GM23338 (cell line): Measurements from ENCODE around the gene SFT2D1. TPM values are rescaled to one million over a fixed set of nuclear protein-coding genes. Genes with fewer than 3 reads are reported as not detected.

Source experiments
- ATAC-seq: fragments of 200-7000 bp; cut with Tn5 transposase; 3 replicates; pipeline ENCODE4 v1.9.1; 2020
- DNase-seq: peaks from one replicate; pipeline ENCODE4 v3.0.0-alpha.2; 2015; ENCODE audit warnings: low spot score
- H2AFZ ChIP-seq: fragments of 200-600 bp; sonication (generic); 2 replicates; pipeline ENCODE4 v1.8.0; 2016; ENCODE audit warnings: antibody characterized with exemption, mild to moderate bottlenecking, moderate library complexity
- H3F3A ChIP-seq: fragments of 200-600 bp; sonication (generic); replicated peaks from 2 replicates; pipeline ENCODE4 v1.8.0; 2017; ENCODE audit warnings: antibody characterized with exemption, mixed run types, low read depth
- H3K27ac ChIP-seq: fragments of 200-600 bp; sonication (generic); 2 replicates; pipeline ENCODE4 v1.6.1; 2016; ENCODE audit warnings: low read depth
- H3K27me3 ChIP-seq: fragments of 200-600 bp; sonication (generic); 2 replicates; pipeline ENCODE4 v1.8.0; 2016; ENCODE audit warnings: mild to moderate bottlenecking, mixed run types, moderate library complexity; ENCODE audit not compliant: insufficient read depth
- H3K36me3 ChIP-seq: fragments of 200-600 bp; sonication (generic); 2 replicates; pipeline ENCODE4 v1.8.0; 2016; ENCODE audit warnings: mild to moderate bottlenecking; ENCODE audit not compliant: insufficient read depth
- H3K4me1 ChIP-seq: fragments of 200-600 bp; sonication (generic); 2 replicates; pipeline ENCODE4 v1.8.0; 2016; ENCODE audit warnings: mild to moderate bottlenecking, moderate library complexity; ENCODE audit not compliant: insufficient read depth
- H3K4me2 ChIP-seq: fragments of 200-600 bp; sonication (generic); 2 replicates; pipeline ENCODE4 v1.7.1; 2017; ENCODE audit warnings: mixed run types
- H3K4me3 ChIP-seq: fragments of 200-600 bp; sonication (generic); 2 replicates; pipeline ENCODE4 v1.6.1; 2016; ENCODE audit warnings: mixed run types
- H3K79me2 ChIP-seq: fragments of 200-600 bp; sonication (generic); replicated peaks from 2 replicates; pipeline ENCODE4 v1.8.0; 2017; ENCODE audit warnings: mild to moderate bottlenecking; ENCODE audit not compliant: insufficient read depth
- H3K9me2 ChIP-seq: fragments of 200-600 bp; sonication (generic); 2 replicates; pipeline ENCODE4 v1.8.0; 2017; ENCODE audit not compliant: insufficient read depth
- H4K20me1 ChIP-seq: fragments of 200-600 bp; sonication (generic); replicated peaks from 2 replicates; pipeline ENCODE4 v1.8.0; 2017; ENCODE audit warnings: mild to moderate bottlenecking; ENCODE audit not compliant: insufficient read depth
- H3K27ac Mint-ChIP-seq: 2 replicates; pipeline ENCODE4 v1.8.0; 2020; ENCODE audit warnings: inconsistent platforms, mild to moderate bottlenecking, moderate library complexity, mixed read lengths
- H3K27me3 Mint-ChIP-seq: 3 replicates; pipeline ENCODE4 v1.8.0; 2022; ENCODE audit warnings: low read depth, mild to moderate bottlenecking, moderate library complexity, mixed read lengths, inconsistent platforms; ENCODE audit not compliant: insufficient read depth, poor library complexity
- H3K36me3 Mint-ChIP-seq: 3 replicates; pipeline ENCODE4 v1.8.0; 2021; ENCODE audit warnings: low read depth, mild to moderate bottlenecking, inconsistent platforms, moderate library complexity, mixed read lengths
- H3K4me1 Mint-ChIP-seq: 3 replicates; pipeline ENCODE4 v1.8.0; 2020; ENCODE audit warnings: mild to moderate bottlenecking, inconsistent platforms, mixed read lengths
- H3K4me3 Mint-ChIP-seq: 3 replicates; pipeline ENCODE4 v1.8.0; 2021; ENCODE audit warnings: moderate library complexity, mild to moderate bottlenecking, inconsistent platforms, mixed read lengths
- H3K9me3 Mint-ChIP-seq: 3 replicates; pipeline ENCODE4 v1.8.0; 2020; ENCODE audit warnings: moderate library complexity, mild to moderate bottlenecking, inconsistent platforms, mixed read lengths
- CREB1 ChIP-seq: fragments of 250-450 bp; sonication (Bioruptor Pico); IDR thresholded peaks from 2 replicates; pipeline ENCODE4 v1.5.0; 2020; ENCODE audit warnings: low read depth, mild to moderate bottlenecking, moderate library complexity
- EZH2 ChIP-seq: fragments of 200-600 bp; sonication (generic); IDR thresholded peaks from one replicate; pipeline ENCODE4 v1.8.0; 2017; ENCODE audit warnings: antibody characterized with exemption, mild to moderate bottlenecking, low read depth; ENCODE audit not compliant: unreplicated experiment
- EZH2phosphoT487 ChIP-seq: fragments of 200-600 bp; sonication (generic); IDR thresholded peaks from one replicate; pipeline ENCODE4 v1.8.1; 2018; ENCODE audit warnings: antibody characterized with exemption; ENCODE audit not compliant: unreplicated experiment
- JUNB ChIP-seq: IDR thresholded peaks from one replicate; pipeline ENCODE4 v1.6.1; 2016; ENCODE audit warnings: antibody characterized with exemption; ENCODE audit not compliant: unreplicated experiment
- NANOG ChIP-seq: IDR thresholded peaks from 2 replicates; pipeline ENCODE4 v1.6.1; 2016; ENCODE audit warnings: antibody characterized with exemption, borderline replicate concordance
- POLR2AphosphoS5 ChIP-seq: IDR thresholded peaks from 2 replicates; pipeline ENCODE4 v1.6.1; 2016; ENCODE audit warnings: antibody characterized with exemption, low read depth
- STAT1 ChIP-seq: IDR thresholded peaks from one replicate; pipeline ENCODE4 v1.6.1; 2016; ENCODE audit warnings: antibody characterized with exemption; ENCODE audit not compliant: unreplicated experiment
- ZNF114 ChIP-seq: fragments of 250-450 bp; sonication (Bioruptor Pico); IDR thresholded peaks from 2 replicates; pipeline ENCODE4 v1.5.0; 2020; ENCODE audit warnings: mild to moderate bottlenecking, moderate library complexity
- ZNF331 ChIP-seq: fragments of 250-450 bp; sonication (Bioruptor Pico); IDR thresholded peaks from 2 replicates; pipeline ENCODE4 v1.5.0; 2020; ENCODE audit warnings: low read depth, mild to moderate bottlenecking, moderate library complexity
- polyA plus RNA-seq: library from polyadenylated mRNA; unstranded; fragments of >200 nt; fragmentation: Nextera tagmentation; extraction: Ambion mirVana; gene quantifications from 2 replicates; pipeline ENCODE4 v1.2.1, GENCODE V29; 2016
- total RNA-seq: library from RNA; depleted of rRNA; stranded (reverse); fragments of >200 nt; shearing (Covaris generic); gene quantifications from 2 replicates; pipeline ENCODE4 v1.2.3, GENCODE V29; 2014
- TF ChIP-seq, protein P1 (sequence below): IDR thresholded peaks from one replicate; pipeline ENCODE4 v1.6.1; 2018; ENCODE audit warnings: antibody characterized with exemption; ENCODE audit not compliant: unreplicated experiment
- TF ChIP-seq, protein P2 (sequence below): IDR thresholded peaks from 2 replicates; pipeline ENCODE4 v1.6.1; 2016; ENCODE audit warnings: antibody characterized with exemption
- TF ChIP-seq, protein P3 (sequence below), 2 experiments: fragments of 200-600 bp in 1 of 2; sonication (generic) in 1 of 2; conservative IDR thresholded peaks; 2 replicates each; pipeline versions ENCODE4 v1.5.1 to v1.6.1; 2016 to 2017; ENCODE audit warnings: antibody characterized with exemption in 2 of 2, low read depth in 2 of 2, mild to moderate bottlenecking in 2 of 2, moderate library complexity in 1 of 2
- TF ChIP-seq, protein P4 (sequence below): fragments of 250-450 bp; sonication (Bioruptor Pico); IDR thresholded peaks from 2 replicates; pipeline ENCODE4 v1.5.0; 2020; ENCODE audit warnings: mild to moderate bottlenecking, moderate library complexity

SFT2D1 gene
- total and polyA plus RNA-seq, 2 experiments from 2014 or later, result 74.7 to 120 TPM

DNA sequence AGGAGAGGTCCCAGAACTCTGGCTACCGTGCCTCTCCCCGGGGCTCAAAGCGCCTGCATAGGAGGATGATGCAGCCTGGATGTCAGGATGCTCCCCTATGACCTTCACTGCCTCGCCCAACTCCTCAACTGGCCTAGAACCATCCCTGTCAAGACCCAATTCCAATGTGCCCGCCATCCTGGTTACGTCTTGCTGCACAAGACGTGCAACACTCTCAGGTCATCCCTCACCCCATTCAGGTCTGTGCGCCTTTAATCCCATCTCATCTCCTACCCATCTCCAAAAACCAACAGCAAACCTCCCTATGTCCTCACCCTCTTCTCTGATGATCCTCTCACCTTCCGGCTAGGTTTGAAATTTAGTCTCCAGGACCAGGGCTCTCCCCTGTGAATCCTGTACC, 3.5 kb downstream of the SFT2D1 start:
- Mint-ChIP-seq H3K9me3 (no peaks in the 10 kb centered on the region; the same call in 2 of the 3 replicates), H3K36me3 (peaks cover 17% of the 10 kb centered on the region), H3K4me3 (no peak overlapping the region), H3K27ac (no peak overlapping the region), H3K27me3 (peaks cover 6% of the 10 kb centered on the region), H3K4me1 (peaks cover 18% of the 10 kb centered on the region)
- peaks cover 53% of the 10 kb centered on the region for H4K20me1 ChIP-seq
- no peak for ATAC-seq
- H3K27me3 ChIP-seq, result no peaks in the 10 kb centered on the region
- no peak overlapping the region for H2AFZ ChIP-seq
- H3K4me3 ChIP-seq, result no peak overlapping the region
- H3K4me1 ChIP-seq, result peaks cover 24% of the 10 kb centered on the region
- H3K9me2 ChIP-seq, result no peaks in the 10 kb centered on the region
- H3F3A ChIP-seq, result no peaks in the 10 kb centered on the region
- H3K27ac ChIP-seq, result 0 out of 2 replicates have a peak overlapping the region, but pooled peaks have one; percentile 9
- H3K36me3 ChIP-seq, result no peaks in the 10 kb centered on the region
- H3K4me2 ChIP-seq, result no peak overlapping the region
- peaks cover 93% of the 10 kb centered on the region for H3K79me2 ChIP-seq
- TF ChIP-seq ZNF114 (CRISPR knock-in tag), result no peak
- TF ChIP-seq, protein P1, sequence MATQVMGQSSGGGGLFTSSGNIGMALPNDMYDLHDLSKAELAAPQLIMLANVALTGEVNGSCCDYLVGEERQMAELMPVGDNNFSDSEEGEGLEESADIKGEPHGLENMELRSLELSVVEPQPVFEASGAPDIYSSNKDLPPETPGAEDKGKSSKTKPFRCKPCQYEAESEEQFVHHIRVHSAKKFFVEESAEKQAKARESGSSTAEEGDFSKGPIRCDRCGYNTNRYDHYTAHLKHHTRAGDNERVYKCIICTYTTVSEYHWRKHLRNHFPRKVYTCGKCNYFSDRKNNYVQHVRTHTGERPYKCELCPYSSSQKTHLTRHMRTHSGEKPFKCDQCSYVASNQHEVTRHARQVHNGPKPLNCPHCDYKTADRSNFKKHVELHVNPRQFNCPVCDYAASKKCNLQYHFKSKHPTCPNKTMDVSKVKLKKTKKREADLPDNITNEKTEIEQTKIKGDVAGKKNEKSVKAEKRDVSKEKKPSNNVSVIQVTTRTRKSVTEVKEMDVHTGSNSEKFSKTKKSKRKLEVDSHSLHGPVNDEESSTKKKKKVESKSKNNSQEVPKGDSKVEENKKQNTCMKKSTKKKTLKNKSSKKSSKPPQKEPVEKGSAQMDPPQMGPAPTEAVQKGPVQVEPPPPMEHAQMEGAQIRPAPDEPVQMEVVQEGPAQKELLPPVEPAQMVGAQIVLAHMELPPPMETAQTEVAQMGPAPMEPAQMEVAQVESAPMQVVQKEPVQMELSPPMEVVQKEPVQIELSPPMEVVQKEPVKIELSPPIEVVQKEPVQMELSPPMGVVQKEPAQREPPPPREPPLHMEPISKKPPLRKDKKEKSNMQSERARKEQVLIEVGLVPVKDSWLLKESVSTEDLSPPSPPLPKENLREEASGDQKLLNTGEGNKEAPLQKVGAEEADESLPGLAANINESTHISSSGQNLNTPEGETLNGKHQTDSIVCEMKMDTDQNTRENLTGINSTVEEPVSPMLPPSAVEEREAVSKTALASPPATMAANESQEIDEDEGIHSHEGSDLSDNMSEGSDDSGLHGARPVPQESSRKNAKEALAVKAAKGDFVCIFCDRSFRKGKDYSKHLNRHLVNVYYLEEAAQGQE, result no peak
- no peak for TF ChIP-seq EZH2phosphoT487
- no peak for TF ChIP-seq JUNB
- TF ChIP-seq, protein P2, sequence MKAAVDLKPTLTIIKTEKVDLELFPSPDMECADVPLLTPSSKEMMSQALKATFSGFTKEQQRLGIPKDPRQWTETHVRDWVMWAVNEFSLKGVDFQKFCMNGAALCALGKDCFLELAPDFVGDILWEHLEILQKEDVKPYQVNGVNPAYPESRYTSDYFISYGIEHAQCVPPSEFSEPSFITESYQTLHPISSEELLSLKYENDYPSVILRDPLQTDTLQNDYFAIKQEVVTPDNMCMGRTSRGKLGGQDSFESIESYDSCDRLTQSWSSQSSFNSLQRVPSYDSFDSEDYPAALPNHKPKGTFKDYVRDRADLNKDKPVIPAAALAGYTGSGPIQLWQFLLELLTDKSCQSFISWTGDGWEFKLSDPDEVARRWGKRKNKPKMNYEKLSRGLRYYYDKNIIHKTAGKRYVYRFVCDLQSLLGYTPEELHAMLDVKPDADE, result no peak
- TF ChIP-seq, protein P3, sequence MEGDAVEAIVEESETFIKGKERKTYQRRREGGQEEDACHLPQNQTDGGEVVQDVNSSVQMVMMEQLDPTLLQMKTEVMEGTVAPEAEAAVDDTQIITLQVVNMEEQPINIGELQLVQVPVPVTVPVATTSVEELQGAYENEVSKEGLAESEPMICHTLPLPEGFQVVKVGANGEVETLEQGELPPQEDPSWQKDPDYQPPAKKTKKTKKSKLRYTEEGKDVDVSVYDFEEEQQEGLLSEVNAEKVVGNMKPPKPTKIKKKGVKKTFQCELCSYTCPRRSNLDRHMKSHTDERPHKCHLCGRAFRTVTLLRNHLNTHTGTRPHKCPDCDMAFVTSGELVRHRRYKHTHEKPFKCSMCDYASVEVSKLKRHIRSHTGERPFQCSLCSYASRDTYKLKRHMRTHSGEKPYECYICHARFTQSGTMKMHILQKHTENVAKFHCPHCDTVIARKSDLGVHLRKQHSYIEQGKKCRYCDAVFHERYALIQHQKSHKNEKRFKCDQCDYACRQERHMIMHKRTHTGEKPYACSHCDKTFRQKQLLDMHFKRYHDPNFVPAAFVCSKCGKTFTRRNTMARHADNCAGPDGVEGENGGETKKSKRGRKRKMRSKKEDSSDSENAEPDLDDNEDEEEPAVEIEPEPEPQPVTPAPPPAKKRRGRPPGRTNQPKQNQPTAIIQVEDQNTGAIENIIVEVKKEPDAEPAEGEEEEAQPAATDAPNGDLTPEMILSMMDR (conservative IDR thresholded peaks at IDR 0.05; ENCODE audit: low read depth in 2 of 2), result no peak
- TF ChIP-seq EZH2, result no peak
- TF ChIP-seq CREB1, result no peak
- TF ChIP-seq, protein P4, sequence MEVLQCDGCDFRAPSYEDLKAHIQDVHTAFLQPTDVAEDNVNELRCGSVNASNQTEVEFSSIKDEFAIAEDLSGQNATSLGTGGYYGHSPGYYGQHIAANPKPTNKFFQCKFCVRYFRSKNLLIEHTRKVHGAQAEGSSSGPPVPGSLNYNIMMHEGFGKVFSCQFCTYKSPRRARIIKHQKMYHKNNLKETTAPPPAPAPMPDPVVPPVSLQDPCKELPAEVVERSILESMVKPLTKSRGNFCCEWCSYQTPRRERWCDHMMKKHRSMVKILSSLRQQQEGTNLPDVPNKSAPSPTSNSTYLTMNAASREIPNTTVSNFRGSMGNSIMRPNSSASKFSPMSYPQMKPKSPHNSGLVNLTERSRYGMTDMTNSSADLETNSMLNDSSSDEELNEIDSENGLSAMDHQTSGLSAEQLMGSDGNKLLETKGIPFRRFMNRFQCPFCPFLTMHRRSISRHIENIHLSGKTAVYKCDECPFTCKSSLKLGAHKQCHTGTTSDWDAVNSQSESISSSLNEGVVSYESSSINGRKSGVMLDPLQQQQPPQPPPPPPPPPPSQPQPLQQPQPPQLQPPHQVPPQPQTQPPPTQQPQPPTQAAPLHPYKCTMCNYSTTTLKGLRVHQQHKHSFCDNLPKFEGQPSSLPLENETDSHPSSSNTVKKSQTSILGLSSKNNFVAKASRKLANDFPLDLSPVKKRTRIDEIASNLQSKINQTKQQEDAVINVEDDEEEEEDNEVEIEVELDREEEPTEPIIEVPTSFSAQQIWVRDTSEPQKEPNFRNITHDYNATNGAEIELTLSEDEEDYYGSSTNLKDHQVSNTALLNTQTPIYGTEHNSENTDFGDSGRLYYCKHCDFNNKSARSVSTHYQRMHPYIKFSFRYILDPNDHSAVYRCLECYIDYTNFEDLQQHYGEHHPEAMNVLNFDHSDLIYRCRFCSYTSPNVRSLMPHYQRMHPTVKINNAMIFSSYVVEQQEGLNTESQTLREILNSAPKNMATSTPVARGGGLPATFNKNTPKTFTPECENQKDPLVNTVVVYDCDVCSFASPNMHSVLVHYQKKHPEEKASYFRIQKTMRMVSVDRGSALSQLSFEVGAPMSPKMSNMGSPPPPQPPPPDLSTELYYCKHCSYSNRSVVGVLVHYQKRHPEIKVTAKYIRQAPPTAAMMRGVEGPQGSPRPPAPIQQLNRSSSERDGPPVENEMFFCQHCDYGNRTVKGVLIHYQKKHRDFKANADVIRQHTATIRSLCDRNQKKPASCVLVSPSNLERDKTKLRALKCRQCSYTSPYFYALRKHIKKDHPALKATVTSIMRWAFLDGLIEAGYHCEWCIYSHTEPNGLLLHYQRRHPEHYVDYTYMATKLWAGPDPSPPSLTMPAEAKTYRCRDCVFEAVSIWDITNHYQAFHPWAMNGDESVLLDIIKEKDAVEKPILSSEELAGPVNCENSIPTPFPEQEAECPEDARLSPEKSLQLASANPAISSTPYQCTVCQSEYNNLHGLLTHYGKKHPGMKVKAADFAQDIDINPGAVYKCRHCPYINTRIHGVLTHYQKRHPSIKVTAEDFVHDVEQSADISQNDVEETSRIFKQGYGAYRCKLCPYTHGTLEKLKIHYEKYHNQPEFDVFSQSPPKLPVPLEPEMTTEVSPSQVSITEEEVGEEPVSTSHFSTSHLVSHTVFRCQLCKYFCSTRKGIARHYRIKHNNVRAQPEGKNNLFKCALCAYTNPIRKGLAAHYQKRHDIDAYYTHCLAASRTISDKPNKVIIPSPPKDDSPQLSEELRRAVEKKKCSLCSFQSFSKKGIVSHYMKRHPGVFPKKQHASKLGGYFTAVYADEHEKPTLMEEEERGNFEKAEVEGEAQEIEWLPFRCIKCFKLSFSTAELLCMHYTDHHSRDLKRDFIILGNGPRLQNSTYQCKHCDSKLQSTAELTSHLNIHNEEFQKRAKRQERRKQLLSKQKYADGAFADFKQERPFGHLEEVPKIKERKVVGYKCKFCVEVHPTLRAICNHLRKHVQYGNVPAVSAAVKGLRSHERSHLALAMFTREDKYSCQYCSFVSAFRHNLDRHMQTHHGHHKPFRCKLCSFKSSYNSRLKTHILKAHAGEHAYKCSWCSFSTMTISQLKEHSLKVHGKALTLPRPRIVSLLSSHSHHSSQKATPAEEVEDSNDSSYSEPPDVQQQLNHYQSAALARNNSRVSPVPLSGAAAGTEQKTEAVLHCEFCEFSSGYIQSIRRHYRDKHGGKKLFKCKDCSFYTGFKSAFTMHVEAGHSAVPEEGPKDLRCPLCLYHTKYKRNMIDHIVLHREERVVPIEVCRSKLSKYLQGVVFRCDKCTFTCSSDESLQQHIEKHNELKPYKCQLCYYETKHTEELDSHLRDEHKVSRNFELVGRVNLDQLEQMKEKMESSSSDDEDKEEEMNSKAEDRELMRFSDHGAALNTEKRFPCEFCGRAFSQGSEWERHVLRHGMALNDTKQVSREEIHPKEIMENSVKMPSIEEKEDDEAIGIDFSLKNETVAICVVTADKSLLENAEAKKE (CRISPR knock-in tag), result no peak
- no peak for TF ChIP-seq NANOG
- no peak for TF ChIP-seq STAT1
- no peak for TF ChIP-seq POLR2AphosphoS5
- TF ChIP-seq ZNF331 (CRISPR knock-in tag), result no peak
- no peak for DNase-seq
